Measurements from ENCODE around the gene CRHR1.
A peak's percentile ranks its signal among the peaks of the same experiment; 100 is the strongest.

CRHR1 gene

GRCh38 chr17:45823598-45823997 is 39.5 kb downstream of the CRHR1 start:
- no peak for DNase-seq (ENCODE audit: low spot score)

GRCh38 chr17:45824475-45824874 is 40.4 kb downstream of the CRHR1 start:
- DNase-seq (ENCODE audit: low spot score) = no peak

- no peak for DNase-seq (ENCODE audit: low spot score)
Observed at GRCh38 chr17:45824901-45825492, 40.9 kb downstream of the CRHR1 start.

GRCh38 chr17:45825792-45826191 is 41.7 kb downstream of the CRHR1 start:
- no peak for DNase-seq (ENCODE audit: low spot score)

- no peak for DNase-seq (ENCODE audit: low spot score)
Observed at GRCh38 chr17:45826919-45827588, 42.9 kb downstream of the CRHR1 start.

- no peak for DNase-seq (ENCODE audit: low spot score)
Observed at GRCh38 chr17:45828171-45828570, 44.1 kb downstream of the CRHR1 start.

- DNase-seq (ENCODE audit: low spot score) = peak; percentile 43
Observed at GRCh38 chr17:45828582-45829133, 44.5 kb downstream of the CRHR1 start.

GRCh38 chr17:45833920-45834319 is 49.8 kb downstream of the CRHR1 start:
- DNase-seq (ENCODE audit: low spot score) = no peak

GRCh38 chr17:45834471-45835396 is 50.6 kb downstream of the CRHR1 start:
- no peak for DNase-seq (ENCODE audit: low spot score)

GRCh38 chr17:45835481-45835880 is 51.4 kb downstream of the CRHR1 start:
- no peak for DNase-seq (ENCODE audit: low spot score)

GRCh38 chr17:45836047-45837044 is 52.2 kb downstream of the CRHR1 start:
- no peak for DNase-seq (ENCODE audit: low spot score)

- DNase-seq (ENCODE audit: low spot score) = no peak
Observed at GRCh38 chr17:45837187-45837586, 53.1 kb downstream of the CRHR1 start.

GRCh38 chr17:45837603-45838002 is 53.5 kb downstream of the CRHR1 start:
- no peak for DNase-seq (ENCODE audit: low spot score)

GRCh38 chr17:45838751-45839295 is 54.7 kb downstream of the CRHR1 start:
- no peak for DNase-seq (ENCODE audit: low spot score)

- no peak for DNase-seq (ENCODE audit: low spot score)
Observed at GRCh38 chr17:45839442-45839841, 55.3 kb downstream of the CRHR1 start.

- DNase-seq (ENCODE audit: low spot score) = no peak
Observed at GRCh38 chr17:45841186-45841585, 57.1 kb downstream of the CRHR1 start.

GRCh38 chr17:45841883-45842525 is 57.9 kb downstream of the CRHR1 start:
- no peak for DNase-seq (ENCODE audit: low spot score)

- DNase-seq (ENCODE audit: low spot score) = no peak
Observed at GRCh38 chr17:45843722-45844121, 59.6 kb downstream of the CRHR1 start.

GRCh38 chr17:45844695-45845375 is 60.7 kb downstream of the CRHR1 start, which contains the start of gene SPPL2C:
Gene SPPL2C, plus strand, starts transcription at chr17:45844881. Its CDS starts 26 bp downstream, at chr17:45844907.
- DNase-seq (ENCODE audit: low spot score) = no peak
